Stimulated activated naive CD8-positive, alpha-beta T cell treated with anti-CD3 and anti-CD28 coated beads, Interleukin-15, amount 100 ng/mL, for 72 hours (primary cell): ENCODE data around the gene TEX44.

ENCODE experiments used
- ATAC-seq: fragments of 150-1000 bp; cut with Tn5 transposase; 2 replicates; pipeline ENCODE4 v1.10.0; 2021; ENCODE audit warnings: mild to moderate bottlenecking, moderate library complexity
- DNase-seq, 2 donors: peaks; one replicate each; pipeline ENCODE4 v3.0.0; 2021 to 2022
- H3K27ac Mint-ChIP-seq, 2 donors: one replicate each; pipeline ENCODE4 v1.8.0; 2022; ENCODE audit warnings: mild to moderate bottlenecking in 2 of 2, mixed read lengths in 2 of 2, moderate library complexity in 2 of 2
- H3K27me3 Mint-ChIP-seq: one replicate; pipeline ENCODE4 v1.8.0; 2022; ENCODE audit warnings: mixed read lengths
- H3K4me1 Mint-ChIP-seq: one replicate; pipeline ENCODE4 v1.8.0; 2022; ENCODE audit warnings: mild to moderate bottlenecking, mixed read lengths
- H3K4me3 Mint-ChIP-seq, 2 donors: one replicate each; pipeline ENCODE4 v1.8.0; 2022; ENCODE audit warnings: mild to moderate bottlenecking in 2 of 2, mixed read lengths in 2 of 2, moderate library complexity in 1 of 2
- H3K9me3 Mint-ChIP-seq, 2 donors: one replicate each; pipeline ENCODE4 v1.8.0; 2022; ENCODE audit warnings: mixed read lengths in 2 of 2

The TEX44 gene

DNA sequence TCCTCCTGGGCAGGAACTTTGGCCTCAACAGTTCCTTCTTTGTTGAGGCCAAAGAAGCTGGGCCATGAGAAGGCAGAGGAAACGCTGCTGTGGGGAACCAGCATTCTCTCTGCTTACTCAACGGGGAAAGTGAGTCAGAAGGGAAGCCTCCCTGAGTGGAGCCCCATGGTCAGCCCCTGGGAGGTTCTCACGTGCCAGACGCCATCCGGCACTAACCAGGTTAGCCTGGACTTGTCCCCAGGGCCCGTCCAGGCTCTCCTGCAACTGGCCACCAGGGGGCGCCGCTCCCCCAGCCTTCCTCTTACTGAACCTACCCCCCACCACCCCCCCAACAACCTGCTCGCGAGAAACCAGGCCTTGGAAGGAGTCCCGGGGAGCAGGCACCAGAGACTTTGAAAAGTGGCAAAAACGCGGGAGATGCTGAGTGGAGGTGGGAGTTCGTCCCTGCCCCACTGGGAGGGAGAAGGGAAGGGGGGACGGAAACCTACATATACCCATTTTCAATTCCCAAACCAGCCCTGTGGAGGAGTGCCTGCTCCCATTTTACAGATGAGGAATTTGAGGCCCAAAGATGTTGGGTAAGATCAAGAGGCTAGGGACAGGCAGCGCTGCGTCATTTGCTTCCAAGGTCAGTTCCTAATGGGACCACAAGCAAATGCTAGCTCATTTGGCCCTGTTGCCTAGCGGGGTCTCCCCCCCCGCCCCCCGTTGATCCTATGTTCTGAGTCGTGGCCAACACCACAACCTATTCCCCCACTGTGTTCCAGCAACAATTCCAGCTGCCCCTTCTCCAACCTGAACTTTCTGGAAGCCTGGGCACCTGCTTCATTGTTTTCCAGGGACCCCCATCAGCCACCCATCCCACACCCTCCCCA lies 20.0 kb downstream of the TEX44 start:
- H3K4me1 Mint-ChIP-seq = peaks cover 72% of the 10 kb centered on the region
- no peaks in the 10 kb centered on the region for H3K27me3 Mint-ChIP-seq
- peak overlapping the region; percentile 100 for H3K27ac Mint-ChIP-seq
- ATAC-seq = peak; percentile 77
- no peaks in the 10 kb centered on the region for H3K9me3 Mint-ChIP-seq
- peak overlapping the region; percentile 87 to 96 for H3K4me3 Mint-ChIP-seq
- DNase-seq = peak; percentile 93 to 97

DNA sequence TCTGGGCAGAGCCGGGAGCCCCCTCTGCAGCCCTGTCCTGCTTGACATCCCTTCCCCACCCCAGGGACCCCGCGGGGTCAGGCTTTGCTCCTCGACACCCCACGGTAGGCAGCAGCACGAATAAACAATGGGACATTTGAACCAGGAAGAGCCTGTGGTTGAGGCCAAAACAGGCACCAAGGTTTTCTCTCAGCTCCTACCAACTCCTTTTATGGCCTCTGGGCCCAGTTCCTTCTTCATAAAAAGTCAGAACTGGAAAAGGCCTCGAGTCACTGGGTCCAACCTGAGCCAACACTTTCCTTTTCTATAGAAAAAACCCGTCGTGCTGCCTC lies 20.6 kb downstream of the TEX44 start:
- H3K4me1 Mint-ChIP-seq = peaks cover 78% of the 10 kb centered on the region
- peak overlapping the region; percentile 87 to 96 for H3K4me3 Mint-ChIP-seq
- no peaks in the 10 kb centered on the region for H3K27me3 Mint-ChIP-seq
- no peak for ATAC-seq
- DNase-seq = no peak
- no peaks in the 10 kb centered on the region for H3K9me3 Mint-ChIP-seq
- peak overlapping the region; percentile 100 for H3K27ac Mint-ChIP-seq

DNA sequence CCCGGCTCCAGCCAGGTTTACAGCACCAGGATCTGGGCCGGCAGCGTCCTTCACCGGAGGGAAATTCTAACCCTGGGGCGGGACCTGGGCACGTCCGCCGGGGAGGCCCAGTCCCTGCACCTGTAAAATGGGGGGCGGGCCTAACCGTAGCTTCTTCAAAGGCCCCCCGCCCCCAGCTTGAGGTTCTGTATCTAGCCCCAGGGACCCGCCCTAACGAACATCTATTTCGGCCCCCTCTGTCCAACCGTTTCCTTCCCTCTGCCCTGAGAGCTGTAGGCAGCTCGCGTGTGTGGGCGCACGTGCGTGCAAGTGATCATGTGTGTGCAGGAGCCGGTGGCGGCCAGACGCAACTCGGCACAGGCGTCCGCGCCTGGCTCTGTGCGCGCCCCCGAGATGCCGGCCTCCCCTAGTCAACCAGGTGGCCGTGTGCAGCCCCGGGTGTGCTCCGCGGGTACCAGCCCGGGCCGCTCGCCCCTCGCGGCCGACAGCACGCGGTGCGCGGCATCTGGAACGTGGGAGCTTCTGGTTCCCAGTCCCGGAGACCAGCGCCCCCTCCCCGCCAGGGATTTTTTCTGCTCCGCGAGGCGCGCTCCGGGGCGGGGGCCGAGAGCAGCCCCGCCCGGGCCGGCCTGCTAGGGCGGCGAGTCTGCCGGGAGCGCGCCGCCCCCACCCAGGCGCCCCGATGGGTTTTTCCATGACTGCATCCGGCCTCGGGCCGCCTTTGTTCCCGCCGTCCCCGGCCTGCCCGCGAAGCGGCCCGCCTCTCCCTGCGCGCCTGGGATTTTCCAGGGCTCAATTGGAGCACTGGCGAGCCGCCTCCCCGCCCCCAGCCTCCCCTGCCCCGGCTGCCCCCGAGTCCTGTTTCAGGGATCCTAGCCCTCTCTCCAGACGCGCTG lies 21.2 kb downstream of the TEX44 start:
- peak overlapping the region; percentile 100 for H3K27ac Mint-ChIP-seq
- no peaks in the 10 kb centered on the region for H3K9me3 Mint-ChIP-seq
- peak overlapping the region; percentile 87 to 96 for H3K4me3 Mint-ChIP-seq
- ATAC-seq = peak; percentile 74
- H3K4me1 Mint-ChIP-seq = peaks cover 78% of the 10 kb centered on the region
- no peaks in the 10 kb centered on the region for H3K27me3 Mint-ChIP-seq
- DNase-seq = peak; percentile 94 to 95

DNA sequence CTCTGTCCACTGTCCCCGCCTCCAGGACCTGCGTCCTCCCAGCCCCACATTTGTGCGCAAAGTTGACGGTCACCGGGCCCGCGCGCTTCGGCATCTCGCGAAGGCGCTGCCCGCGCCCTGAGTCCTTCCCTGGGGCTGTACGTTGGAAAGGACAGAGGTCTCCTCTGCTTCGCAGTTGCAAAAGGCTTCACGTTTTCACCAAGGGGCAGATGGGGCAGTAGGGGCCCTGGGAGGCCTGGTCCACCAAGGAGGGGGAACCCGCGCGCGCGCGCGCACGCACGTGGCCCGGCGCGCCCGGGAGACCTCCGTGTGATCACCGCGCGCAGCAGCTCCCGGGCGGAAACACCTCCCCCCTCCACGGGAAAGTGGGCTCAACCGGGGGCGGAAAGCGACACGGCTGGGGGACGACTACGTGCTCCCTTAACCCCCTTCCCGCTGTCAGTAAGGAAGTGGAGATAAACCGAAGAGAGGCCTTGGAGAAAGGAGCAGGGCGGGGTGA lies 21.9 kb downstream of the TEX44 start:
- H3K4me3 Mint-ChIP-seq = peak overlapping the region; percentile 87 to 96
- peaks cover 78% of the 10 kb centered on the region for H3K4me1 Mint-ChIP-seq
- H3K27ac Mint-ChIP-seq = peak overlapping the region; percentile 100
- ATAC-seq (peak; percentile 11), DNase-seq (peak in 1 of 2 donors; percentile 76)
- no peaks in the 10 kb centered on the region for H3K27me3 Mint-ChIP-seq
- no peaks in the 10 kb centered on the region for H3K9me3 Mint-ChIP-seq

DNA sequence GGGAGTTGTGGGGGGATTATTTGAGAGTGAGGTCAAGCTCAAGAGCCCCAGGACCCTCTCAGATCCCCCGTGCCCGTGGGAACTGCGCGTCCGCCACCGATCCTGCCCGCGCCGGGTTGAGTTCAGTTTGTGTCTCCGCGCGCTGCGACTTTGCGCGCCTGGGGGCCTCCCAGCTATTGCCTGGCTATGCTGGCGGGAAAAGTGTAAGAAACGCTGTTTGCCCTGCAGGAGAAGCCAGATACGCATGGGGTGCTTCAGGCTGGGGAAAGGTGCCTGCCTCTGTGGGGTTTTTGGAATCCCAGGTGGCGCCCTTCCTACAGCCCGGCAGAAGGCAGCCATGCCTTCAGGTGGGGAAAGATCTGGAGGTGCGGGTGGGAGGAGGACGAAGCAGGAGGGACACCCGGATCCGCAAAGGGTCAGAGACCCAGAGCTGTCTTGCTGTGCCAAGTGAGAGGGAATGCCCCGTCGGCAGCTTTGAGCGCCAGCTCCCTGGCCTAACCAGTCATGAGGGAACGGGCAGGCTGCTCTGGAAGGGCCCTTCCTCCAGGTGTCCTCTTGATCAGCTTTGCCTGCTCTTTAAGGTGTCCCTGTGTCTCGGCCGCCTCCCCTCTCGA lies 22.5 kb downstream of the TEX44 start:
- H3K9me3 Mint-ChIP-seq = no peaks in the 10 kb centered on the region
- peak overlapping the region; percentile 87 to 96 for H3K4me3 Mint-ChIP-seq
- no peaks in the 10 kb centered on the region for H3K27me3 Mint-ChIP-seq
- no peak for ATAC-seq
- peak overlapping the region; percentile 100 for H3K27ac Mint-ChIP-seq
- peaks cover 80% of the 10 kb centered on the region for H3K4me1 Mint-ChIP-seq
- no peak for DNase-seq

DNA sequence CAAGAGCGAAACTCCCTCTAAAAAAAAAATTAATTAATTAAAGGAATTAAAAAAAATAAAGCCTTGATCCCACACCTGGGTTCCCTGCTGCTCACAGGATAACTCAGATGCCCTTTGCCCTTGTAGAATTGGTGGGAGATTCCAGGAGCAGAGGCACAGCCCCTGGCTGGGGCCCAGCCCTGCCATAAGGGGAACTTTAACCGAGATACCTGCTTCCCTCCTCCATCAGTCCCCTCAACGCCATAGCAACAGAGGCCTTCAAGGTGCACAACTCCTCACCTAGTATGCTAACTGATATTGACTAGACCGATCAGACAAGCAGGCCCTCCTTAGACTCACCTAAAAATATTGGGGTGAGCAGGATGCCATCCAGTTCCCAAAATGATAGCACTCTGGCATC lies 23.6 kb downstream of the TEX44 start:
- H3K27me3 Mint-ChIP-seq = no peaks in the 10 kb centered on the region
- H3K4me3 Mint-ChIP-seq = peak overlapping the region; percentile 5 to 39
- ATAC-seq (no peak), DNase-seq (no peak)
- H3K9me3 Mint-ChIP-seq = no peaks in the 10 kb centered on the region
- H3K4me1 Mint-ChIP-seq = peaks cover 78% of the 10 kb centered on the region
- peak overlapping the region; percentile 29 to 59 for H3K27ac Mint-ChIP-seq

DNA sequence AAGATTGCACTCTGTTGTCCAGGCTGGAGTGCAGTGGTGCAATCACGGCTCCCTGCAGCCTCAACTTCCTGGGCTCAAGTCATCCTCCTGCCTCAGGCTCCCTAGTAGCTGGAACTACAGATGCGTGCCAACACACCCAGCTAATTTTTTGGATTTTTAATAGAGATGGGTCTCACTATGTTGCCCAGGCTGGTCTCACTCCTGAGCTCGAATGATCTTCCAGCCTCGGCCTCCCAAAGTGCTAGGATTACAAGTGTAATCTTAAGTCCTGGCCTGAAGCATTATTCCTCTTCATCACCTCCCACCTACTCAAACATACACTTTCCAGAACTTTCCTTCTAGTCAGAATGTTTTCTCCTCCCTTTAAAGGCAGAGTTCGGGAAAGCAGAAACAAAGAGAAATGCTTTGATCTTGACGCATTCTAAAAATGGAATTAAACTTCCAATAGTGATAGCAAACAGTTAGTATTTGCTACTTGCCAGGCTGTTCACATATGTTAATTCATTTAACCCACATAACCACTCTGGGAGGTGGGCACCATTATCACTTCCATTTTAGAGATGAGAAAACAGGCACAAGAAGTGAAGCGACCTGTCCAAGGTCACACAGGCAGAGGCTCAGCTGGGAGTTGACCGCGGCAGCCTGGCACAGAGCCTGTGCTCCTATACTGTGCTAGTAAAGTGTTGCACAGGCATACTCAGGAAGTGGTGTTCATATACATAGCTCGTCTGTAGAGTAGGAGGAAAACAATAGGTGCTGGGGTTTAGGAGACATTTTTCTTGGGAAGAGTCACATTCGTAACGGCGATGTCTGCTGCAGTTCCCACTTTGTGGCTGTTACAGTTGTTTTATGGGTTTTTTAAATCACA lies 24.6 kb downstream of the TEX44 start:
- Mint-ChIP-seq H3K4me1 (peaks cover 78% of the 10 kb centered on the region), H3K27ac (no peak overlapping the region), H3K4me3 (no peak overlapping the region), H3K9me3 (no peaks in the 10 kb centered on the region), H3K27me3 (no peaks in the 10 kb centered on the region)
- DNase-seq = no peak
- ATAC-seq = no peak

DNA sequence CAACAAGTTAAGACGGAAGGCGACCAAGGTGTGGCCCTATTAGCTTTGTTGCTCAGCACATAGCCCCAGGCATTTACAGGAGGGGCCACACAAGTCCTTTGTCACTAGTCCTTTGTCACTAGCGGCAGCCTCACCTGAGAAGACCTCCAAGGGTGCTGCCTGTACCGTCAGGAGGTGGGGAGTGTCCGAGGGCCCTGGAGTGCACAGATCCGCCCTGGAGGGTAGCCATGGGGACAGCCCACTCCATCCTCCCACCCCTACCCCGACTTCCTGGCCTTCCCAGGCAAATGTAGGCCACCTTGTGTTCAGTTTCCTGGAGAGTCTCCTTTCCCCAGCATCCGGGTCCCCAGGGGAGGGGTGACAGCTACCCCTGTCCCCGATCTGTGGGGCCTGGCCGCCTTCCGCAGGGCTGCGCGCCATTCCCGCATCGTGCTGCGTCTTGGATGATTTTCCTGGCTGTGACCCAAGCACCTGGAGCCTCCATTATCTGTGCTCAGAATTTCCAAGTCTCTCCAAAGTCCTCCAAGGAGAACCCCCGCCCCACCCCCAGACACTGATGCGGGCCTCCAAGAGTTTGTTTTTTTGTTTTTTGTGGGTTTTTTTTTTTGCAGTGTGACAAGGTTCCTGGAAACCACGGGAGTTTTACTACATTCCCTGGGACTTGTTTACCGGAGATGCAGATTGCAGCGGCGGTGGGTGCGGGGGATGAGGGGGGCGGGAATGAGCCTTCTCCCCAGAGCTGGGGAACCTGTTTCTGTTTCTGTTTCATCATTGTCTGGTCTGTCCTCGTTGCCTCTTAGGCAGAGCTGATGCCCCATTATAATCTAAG lies 28.6 kb downstream of the TEX44 start:
- peak; percentile 75 for ATAC-seq
- H3K9me3 Mint-ChIP-seq = no peaks in the 10 kb centered on the region
- no peak for DNase-seq
- peaks cover 47% of the 10 kb centered on the region for H3K4me1 Mint-ChIP-seq
- peak overlapping the region; percentile 13 to 69 for H3K4me3 Mint-ChIP-seq
- no peaks in the 10 kb centered on the region for H3K27me3 Mint-ChIP-seq
- peak overlapping the region in 1 of 2 donors; percentile 63 for H3K27ac Mint-ChIP-seq

DNA sequence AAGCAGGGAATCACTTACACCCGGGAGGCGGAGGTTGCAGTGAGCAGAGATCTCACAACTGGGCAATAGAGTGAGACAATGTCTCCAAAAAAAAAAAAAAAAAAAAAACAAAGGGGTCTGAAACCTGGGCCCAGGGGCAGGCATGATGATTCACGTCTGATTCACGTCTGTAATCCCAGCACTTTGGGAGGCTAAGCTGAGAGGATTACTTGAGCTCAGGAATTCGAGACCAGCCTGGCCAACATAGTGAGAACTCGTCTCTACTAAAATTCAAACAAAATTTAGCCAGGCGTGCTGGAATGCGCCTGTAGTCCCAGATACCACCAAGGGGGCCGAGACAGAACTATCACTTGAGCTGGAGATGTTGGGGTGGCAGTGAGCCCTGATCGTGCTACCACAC lies 30.3 kb downstream of the TEX44 start:
- H3K9me3 Mint-ChIP-seq = no peaks in the 10 kb centered on the region
- ATAC-seq = no peak
- DNase-seq = no peak
- H3K4me1 Mint-ChIP-seq = peaks cover 38% of the 10 kb centered on the region
- H3K4me3 Mint-ChIP-seq = no peak overlapping the region
- H3K27ac Mint-ChIP-seq = no peak overlapping the region
- no peaks in the 10 kb centered on the region for H3K27me3 Mint-ChIP-seq

DNA sequence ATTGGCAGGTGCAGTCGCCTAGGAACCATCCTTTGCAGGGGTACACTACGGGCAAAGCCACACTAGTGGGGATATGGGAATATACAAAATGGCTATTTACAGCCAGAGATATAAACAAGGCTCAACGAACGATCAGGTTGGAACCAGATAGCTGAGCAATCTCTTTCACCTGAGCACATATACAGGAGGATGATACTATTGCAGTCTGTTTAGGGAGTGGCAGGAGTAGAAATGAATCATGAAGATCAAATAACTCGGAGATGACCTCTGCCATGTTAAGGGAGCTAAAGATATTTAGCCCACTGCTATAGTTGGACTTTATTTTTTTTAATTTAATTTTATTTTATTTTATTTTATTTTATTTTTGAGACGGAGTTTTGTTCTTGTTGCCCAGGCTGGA lies 33.8 kb downstream of the TEX44 start:
- Mint-ChIP-seq H3K27ac (no peak overlapping the region), H3K4me3 (no peak overlapping the region), H3K27me3 (no peaks in the 10 kb centered on the region), H3K9me3 (no peaks in the 10 kb centered on the region), H3K4me1 (peaks cover 26% of the 10 kb centered on the region)
- ATAC-seq (no peak), DNase-seq (no peak)

DNA sequence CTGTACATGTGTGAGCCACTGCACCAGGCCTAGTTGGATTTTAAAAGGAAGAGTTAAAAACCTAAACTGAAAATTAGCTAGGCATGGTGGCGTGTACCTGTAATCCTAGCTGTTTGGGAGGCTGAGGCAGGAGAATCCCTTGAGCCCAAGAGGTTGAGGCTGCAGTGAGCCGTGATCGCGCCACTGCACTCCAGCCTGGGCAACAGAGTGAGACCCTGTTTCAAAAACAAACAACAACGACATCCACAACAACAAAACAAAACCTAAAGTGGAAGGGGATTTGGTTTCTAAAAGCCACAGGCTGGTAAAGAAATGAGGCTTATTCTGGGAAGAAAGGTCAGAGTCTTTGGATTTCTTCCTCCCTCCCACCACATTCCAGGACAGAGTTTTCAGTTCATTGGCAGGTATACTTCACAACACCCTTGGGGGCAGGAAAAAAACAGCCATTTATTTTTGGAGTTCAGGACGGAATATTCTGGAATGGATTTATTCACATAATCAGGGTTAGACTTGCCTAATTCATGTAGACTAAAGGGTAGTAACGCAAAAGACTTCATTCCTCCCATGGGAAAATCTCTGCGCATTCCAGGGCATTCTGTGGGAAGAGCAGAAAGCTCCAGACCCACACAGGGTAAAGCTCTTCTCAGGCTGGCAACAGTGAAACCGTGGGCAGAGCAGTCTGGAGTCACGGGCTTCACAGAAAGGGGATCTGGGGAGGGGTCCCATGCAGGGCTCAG lies 34.9 kb downstream of the TEX44 start:
- Mint-ChIP-seq H3K27ac (peak overlapping the region in 1 of 2 donors; percentile 85), H3K4me3 (peak overlapping the region in 1 of 2 donors; percentile 45), H3K4me1 (peaks cover 15% of the 10 kb centered on the region), H3K27me3 (no peaks in the 10 kb centered on the region), H3K9me3 (no peaks in the 10 kb centered on the region)
- DNase-seq (no peak), ATAC-seq (no peak)

DNA sequence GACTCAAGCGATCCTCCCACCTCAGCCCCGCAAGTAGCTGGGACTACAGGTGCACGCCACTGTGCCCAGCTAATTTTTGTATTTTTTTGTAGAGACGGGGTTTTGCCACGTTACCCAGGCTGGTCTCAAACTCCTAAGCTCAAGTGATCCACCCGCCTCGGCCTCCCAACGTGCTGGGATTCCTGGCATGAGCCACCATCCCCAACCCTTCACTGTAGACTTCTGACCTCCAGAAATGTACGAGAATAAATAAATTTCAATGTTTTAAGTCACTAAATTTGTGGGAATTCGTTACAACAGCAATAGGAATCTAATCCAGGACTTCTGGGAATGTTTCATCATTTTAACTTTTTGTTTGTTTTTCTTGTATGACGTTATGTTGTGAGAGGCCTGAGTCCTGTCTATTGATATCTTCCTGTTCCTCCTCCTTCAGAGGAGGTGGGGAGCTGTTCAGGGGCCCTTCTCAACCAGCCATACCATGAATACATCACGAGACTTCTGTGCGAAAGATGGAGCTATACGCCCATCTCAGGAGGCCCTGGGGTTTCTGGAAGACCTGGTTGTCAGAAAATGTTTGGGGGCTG lies 40.0 kb downstream of the TEX44 start:
- H3K4me1 Mint-ChIP-seq = peaks cover 21% of the 10 kb centered on the region
- no peak for ATAC-seq
- H3K27ac Mint-ChIP-seq = no peak overlapping the region
- DNase-seq = no peak
- no peaks in the 10 kb centered on the region for H3K9me3 Mint-ChIP-seq
- no peaks in the 10 kb centered on the region for H3K27me3 Mint-ChIP-seq
- H3K4me3 Mint-ChIP-seq = no peak overlapping the region

DNA sequence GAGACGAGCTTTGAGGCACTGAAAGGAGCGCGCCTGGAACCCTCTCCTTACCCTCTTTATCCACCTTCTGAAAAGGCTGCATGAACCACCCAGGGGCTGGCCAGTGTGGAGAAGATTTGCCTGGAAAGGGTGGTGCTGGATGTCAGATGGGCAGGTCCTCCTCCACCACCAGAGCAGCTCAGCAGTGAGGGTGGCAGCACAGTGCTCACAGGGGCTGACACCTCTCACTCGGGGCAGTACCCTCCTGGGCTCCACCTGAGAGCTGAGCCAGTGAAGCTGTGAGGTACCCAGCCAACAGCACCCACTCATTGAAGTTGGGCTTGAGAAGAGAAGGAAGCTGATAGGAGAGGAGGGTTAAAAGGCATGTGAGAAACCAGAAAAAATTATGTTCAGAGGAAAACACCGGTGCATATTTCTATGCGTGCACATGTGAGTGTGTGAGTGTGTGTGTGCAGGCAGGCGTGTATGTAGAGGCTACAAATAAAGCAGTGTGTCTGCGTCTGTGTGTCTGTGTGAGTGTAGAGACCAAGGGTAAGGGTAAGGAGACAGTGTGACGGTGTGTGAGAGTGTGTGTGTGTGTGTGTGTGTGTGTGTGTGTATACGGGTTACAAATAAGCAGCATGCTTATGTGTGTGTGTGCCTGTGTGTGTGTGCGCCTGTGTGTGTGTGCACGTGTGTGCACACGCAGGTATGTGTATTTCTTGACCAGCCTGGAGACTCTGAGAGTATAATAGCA lies 40.7 kb downstream of the TEX44 start:
- Mint-ChIP-seq H3K27me3 (no peaks in the 10 kb centered on the region), H3K4me3 (no peak overlapping the region), H3K9me3 (no peaks in the 10 kb centered on the region), H3K27ac (peak overlapping the region in 1 of 2 donors; percentile 37), H3K4me1 (peaks cover 14% of the 10 kb centered on the region)
- peak; percentile 47 for ATAC-seq
- no peak for DNase-seq
